Stimulated activated CD4-positive, alpha-beta T cell treated with anti-CD3 and anti-CD28 coated beads, Interleukin-15, amount 100 ng/mL, for 24 hours (primary cell): ENCODE results near the gene A4GALT.

ENCODE experiments used
- DNase-seq: peaks from one replicate; pipeline ENCODE4 v3.0.0-alpha.2; 2020

Gene A4GALT

DNA sequence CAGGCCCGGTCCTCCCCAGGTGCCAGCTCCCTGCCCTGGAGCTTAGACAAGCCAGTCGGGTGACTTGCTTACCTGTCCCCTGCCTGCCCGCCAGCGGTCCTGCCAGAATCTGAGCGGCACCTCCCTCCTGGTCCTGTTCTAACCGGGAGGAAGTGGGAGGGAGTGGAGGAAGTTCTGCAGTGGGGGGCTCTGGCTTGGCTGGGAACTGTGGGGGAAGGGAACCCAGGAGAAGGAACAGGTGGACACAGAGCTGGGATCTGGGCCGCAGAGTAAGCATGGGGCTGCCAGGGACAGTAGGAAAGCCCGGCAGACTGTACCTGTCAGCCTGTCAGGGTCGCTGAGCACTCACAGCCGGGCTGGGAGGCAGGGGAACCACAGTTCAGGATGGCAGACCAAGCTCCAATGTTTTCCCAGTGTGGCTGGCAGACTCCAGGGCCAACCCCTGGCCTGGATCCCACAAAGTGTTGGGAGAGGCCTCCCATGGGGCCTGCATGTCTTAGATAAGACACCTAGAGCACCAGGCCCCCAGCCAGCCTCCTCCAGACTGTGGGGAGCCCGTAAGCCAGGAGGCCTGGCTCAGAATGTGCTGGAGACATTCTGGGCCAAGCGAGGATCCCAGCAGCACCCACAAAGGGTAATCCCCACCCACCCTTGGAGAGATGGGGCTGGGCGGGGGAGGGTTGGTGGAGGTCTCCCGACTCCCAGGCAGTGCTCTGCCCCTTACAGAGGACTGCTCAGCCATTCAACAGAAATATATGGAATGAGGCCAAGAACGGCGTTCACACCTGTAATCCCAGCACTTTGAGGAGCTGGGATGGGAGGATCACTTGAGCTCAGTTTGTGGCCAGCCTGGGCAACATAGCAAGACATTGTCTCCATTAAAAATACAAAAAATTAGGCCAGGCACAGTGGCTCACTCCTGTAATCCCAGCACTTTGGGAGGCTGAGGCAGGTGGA lies 73.8 kb downstream of the A4GALT start:
- no peak for DNase-seq

DNA sequence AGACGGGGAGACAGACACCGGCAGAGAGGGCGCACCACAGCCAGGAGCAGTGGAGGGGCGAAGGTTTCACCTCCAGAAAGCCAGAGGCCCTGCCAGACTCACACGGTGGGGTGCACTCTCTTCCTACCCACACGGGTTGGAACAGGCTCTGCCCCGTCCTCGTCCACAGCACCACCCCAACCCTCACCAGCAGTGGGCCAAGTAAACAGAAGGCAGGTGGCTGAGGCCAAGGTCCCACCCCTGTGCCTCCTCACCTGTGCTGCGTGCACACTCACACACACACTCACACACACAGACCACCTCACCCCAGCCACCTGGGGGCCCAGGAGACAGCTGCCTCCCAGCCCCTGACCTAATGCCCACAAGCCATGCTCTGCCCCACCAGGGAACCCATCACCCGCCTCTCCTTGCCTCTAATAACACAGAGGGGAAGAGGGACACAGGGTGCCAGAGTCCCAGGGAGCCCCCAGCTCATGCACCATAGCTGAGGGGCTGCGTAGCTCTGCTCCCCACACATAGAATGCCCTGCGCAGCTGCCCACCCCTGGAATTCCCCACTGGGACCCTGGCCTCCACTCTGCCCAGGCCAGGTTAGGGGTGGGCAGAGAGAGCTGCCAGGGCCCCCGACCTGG lies 74.6 kb downstream of the A4GALT start:
- no peak for DNase-seq

- DNase-seq = no peak
Observed at GRCh38 chr22:42645341-42645937, 75.2 kb downstream of the A4GALT start.

DNA sequence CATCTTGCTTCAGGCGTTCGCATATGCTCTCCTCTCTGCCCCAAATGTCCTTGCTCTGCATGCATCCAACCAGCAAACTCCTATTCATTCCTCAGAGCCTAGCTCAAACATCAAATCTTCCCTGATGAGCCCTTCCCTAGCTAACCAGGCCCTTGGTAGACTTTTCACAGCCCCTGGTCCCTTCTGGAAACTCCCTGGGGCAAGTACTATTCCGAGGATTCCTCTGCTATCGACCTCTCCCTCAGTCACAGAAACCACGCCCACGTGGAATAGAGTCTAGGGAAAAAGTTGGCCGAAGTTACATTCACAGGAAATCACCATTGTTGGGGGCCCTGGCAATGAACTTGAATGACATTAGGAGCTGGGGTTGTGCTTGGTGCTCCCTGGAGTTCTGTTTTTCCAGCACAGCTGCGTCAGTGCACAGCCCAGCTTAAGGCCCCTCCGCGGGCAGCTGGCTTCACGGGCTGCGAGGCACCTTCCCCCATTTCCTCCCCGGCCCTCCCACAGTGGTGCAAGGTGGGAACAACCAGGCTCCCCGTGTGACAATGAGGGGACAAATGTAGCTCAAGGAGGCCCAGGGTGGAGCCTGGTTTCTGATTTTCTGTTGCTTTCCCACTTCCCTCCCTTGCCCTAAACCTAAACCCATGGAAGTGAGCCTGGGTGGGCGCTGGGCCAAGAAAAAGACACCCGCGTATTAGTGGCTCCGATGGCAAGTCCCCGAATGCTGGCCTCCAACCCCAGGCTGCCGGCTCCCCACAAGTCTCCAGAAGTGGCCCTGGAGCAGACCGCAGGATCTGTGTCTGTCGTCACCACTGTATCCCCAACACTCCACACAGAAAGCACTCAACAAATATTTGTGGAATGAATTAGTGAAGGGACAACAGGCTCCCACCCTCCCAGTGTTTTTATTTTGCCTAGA lies 76.0 kb downstream of the A4GALT start:
- DNase-seq = no peak

DNA sequence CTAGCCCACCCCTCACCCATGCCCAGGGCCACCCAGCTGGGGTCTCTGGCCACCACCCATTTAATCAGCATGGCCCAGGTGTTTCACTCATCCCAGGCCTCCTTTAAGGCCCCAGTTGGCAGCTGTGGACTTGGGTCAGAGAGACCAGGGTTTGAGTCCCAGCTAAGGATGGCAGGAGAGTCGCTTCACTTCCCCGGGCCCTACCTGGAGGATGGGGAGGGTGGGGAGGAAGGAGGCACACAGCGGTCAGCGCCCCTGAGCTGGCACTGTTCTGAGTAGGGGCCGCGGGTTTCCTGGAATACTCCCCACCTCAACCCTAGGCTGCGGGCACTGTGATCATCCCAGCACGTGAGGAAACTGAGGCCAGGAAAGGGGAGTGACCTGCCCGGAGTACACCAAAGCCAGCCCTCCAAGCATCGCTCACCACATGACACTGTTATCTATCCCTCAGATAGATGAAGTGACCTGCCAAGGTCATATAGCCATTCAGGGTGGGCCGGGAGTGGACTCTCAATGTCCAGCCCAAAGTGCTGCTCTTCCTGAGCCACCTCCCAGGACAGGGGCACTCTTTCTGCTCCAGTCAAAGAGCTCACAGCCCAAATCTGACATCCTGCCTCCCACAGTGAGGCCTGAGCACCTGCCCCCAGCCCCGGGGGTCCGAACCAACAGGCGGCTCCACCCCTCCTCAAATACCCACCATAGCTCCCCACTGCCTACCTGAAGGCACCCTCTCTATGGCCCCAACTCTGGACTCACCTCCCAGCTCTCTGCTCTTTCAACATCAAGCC lies 76.8 kb downstream of the A4GALT start:
- no peak for DNase-seq

- DNase-seq = no peak
Observed at GRCh38 chr22:42642806-42643633, 77.7 kb downstream of the A4GALT start.
